Measurements from ENCODE around the gene LDHAL6A.

GRCh38 chr11:18522388-18522787 is 66.7 kb downstream of the LDHAL6A start:
- TF ChIP-seq CTCF (IDR thresholded peaks at IDR 0.05; ENCODE audit: low read length) (peak; percentile 43), EZH2 (IDR thresholded peaks at IDR 0.05; ENCODE audit: borderline replicate concordance, low read length) (no peak)

All from OCI-LY1 (cell line).